ENCODE measurements around the gene C15orf61.

GRCh38 chr15:67563092-67563491 lies 42.2 kb downstream of the C15orf61 start:
- TF ChIP-seq CTCF (IDR thresholded peaks at IDR 0.05) (no peak), EZH2 (IDR thresholded peaks at IDR 0.05; ENCODE audit: borderline replicate concordance, insufficient read depth, low read depth, low read length, poor library complexity, severe bottlenecking) (no peak)

Measured in B cell (primary cell).